Esophagus (tissue), 2 donors: ENCODE results near the gene PER1. TPM values are rescaled to one million over a fixed set of nuclear protein-coding genes. Genes with fewer than 3 reads are reported as not detected.
A peak's percentile ranks its signal among the peaks of the same experiment; 100 is the strongest.

Experiments
- H3K27ac ChIP-seq, 2 donors: one replicate each; pipeline ENCODE4 v1.5.1; 2013; ENCODE audit warnings: low read depth in 2 of 2, mild to moderate bottlenecking in 2 of 2, inconsistent platforms in 1 of 2, low read length in 1 of 2, moderate library complexity in 1 of 2
- H3K27me3 ChIP-seq, 2 donors: one replicate each; pipeline ENCODE4 v1.6.1; 2013; ENCODE audit warnings: low read length in 2 of 2, control low read depth in 1 of 2, mild to moderate bottlenecking in 1 of 2; ENCODE audit not compliant: insufficient read depth in 2 of 2, control insufficient read depth in 1 of 2
- H3K36me3 ChIP-seq, 2 donors: one replicate each; pipeline ENCODE4 v1.6.1; 2013; ENCODE audit warnings: low read length in 1 of 2; ENCODE audit not compliant: control insufficient read depth in 2 of 2, insufficient read depth in 2 of 2
- H3K4me1 ChIP-seq, 2 donors: one replicate each; pipeline ENCODE4 v1.6.1; 2013; ENCODE audit warnings: low read length in 1 of 2; ENCODE audit not compliant: control insufficient read depth in 2 of 2, insufficient read depth in 2 of 2
- H3K4me3 ChIP-seq, 2 donors: one replicate each; pipeline ENCODE4 v1.5.1; 2013; ENCODE audit warnings: low read length in 2 of 2, mild to moderate bottlenecking in 2 of 2, low read depth in 1 of 2, moderate library complexity in 1 of 2
- H3K9me3 ChIP-seq, 2 donors: one replicate each; pipeline ENCODE4 v1.6.1; 2013; ENCODE audit warnings: mild to moderate bottlenecking in 2 of 2, low read depth in 1 of 2, low read length in 1 of 2, moderate library complexity in 1 of 2; ENCODE audit not compliant: control insufficient read depth in 2 of 2, insufficient read depth in 1 of 2
- whole genome bisulfite sequencing, 2 donors: extraction: QIAGEN DNeasy Blood & Tissue Kit; methylation state at CpG; one replicate each; pipeline ENCODE4 v1.1.7; 2013; 5-methylcytosine and 5-hydroxymethylcytosine counted together
- polyA plus RNA-seq, 2 donors: library from polyadenylated mRNA; stranded (reverse); fragments of 200-250 nt; gene quantifications; one replicate each; pipeline ENCODE4 v1.2.3, GENCODE V29; 2013
- donor health status: healthy with polysubstance abuse.
- donor health status: Bipolar disorder and iron deficiency.

Gene PER1
- polyA plus RNA-seq, 2 donors, result 44.7 to 85.2 TPM

GRCh38 chr17:8153957-8154607 is 1.9 kb upstream of the PER1 start:
- Histone ChIP-seq H3K4me1 (peaks cover 2 to 27% of the 10 kb centered on the region in 2 donors), H3K36me3 (peaks cover 6 to 14% of the 10 kb centered on the region in 2 donors), H3K27me3 (no peaks in the 10 kb centered on the region), H3K9me3 (no peaks in the 10 kb centered on the region), H3K4me3 (peak overlapping the region; percentile 85 to 87), H3K27ac (peak overlapping the region; percentile 100)
- 4 to 6% methylated on average over 22 of the region's 22 CpGs for WGBS, 2 donors

GRCh38 chr17:8153525-8153956 is 1.3 kb upstream of the PER1 start:
- WGBS, 2 donors, result 9 to 14% methylated on average over 13 of the region's 13 CpGs

GRCh38 chr17:8153031-8153451 is 837 bp upstream of the PER1 start:
- WGBS, 2 donors, result 69 to 71% methylated on average over 7 of the region's 7 CpGs
- H3K36me3 ChIP-seq, result peaks cover 6 to 22% of the 10 kb centered on the region in 2 donors
- peak overlapping the region; percentile 9 to 69 for H3K4me3 ChIP-seq
- H3K27me3 ChIP-seq, result no peaks in the 10 kb centered on the region
- H3K9me3 ChIP-seq, result no peaks in the 10 kb centered on the region
- peak overlapping the region; percentile 100 for H3K27ac ChIP-seq
- H3K4me1 ChIP-seq, result peaks cover 2 to 24% of the 10 kb centered on the region in 2 donors

More at GRCh38 chr17:8153525-8153956, 1.3 kb upstream of the PER1 start:
- Histone ChIP-seq H3K36me3 (peaks cover 6 to 17% of the 10 kb centered on the region in 2 donors), H3K9me3 (no peaks in the 10 kb centered on the region), H3K4me1 (peaks cover 2 to 26% of the 10 kb centered on the region in 2 donors), H3K27me3 (no peaks in the 10 kb centered on the region), H3K27ac (peak overlapping the region; percentile 100), H3K4me3 (peak overlapping the region; percentile 31 to 45)

GRCh38 chr17:8151641-8152111 is 528 bp downstream of the PER1 start:
- Histone ChIP-seq H3K4me3 (peak overlapping the region; percentile 48 to 69), H3K4me1 (peaks cover 2 to 26% of the 10 kb centered on the region in 2 donors), H3K9me3 (no peaks in the 10 kb centered on the region), H3K27ac (peak overlapping the region; percentile 100), H3K27me3 (no peaks in the 10 kb centered on the region), H3K36me3 (peaks cover 15 to 36% of the 10 kb centered on the region in 2 donors)
- 3 to 5% methylated on average over 22 of the region's 22 CpGs for WGBS, 2 donors

- peaks cover 2 to 26% of the 10 kb centered on the region in 2 donors for H3K4me1 ChIP-seq
Observed at GRCh38 chr17:8151120-8151640, 1.0 kb downstream of the PER1 start.

GRCh38 chr17:8150194-8151119 is 1.7 kb downstream of the PER1 start:
- Histone ChIP-seq H3K4me3 (peak overlapping the region; percentile 48 to 69), H3K4me1 (peaks cover 2 to 26% of the 10 kb centered on the region in 2 donors), H3K36me3 (peaks cover 26 to 48% of the 10 kb centered on the region in 2 donors), H3K9me3 (peaks cover 0 to 2% of the 10 kb centered on the region in 2 donors), H3K27me3 (no peaks in the 10 kb centered on the region), H3K27ac (peak overlapping the region; percentile 100)
- WGBS, 2 donors, result 76 to 77% methylated on average over 18 of the region's 18 CpGs

More at GRCh38 chr17:8151120-8151640, 1.0 kb downstream of the PER1 start:
- Histone ChIP-seq H3K27ac (peak overlapping the region; percentile 100), H3K36me3 (peaks cover 20 to 41% of the 10 kb centered on the region in 2 donors), H3K9me3 (peaks cover 0 to 2% of the 10 kb centered on the region in 2 donors), H3K27me3 (no peaks in the 10 kb centered on the region), H3K4me3 (peak overlapping the region; percentile 48 to 69)
- 5 to 12% methylated on average over 38 of the region's 38 CpGs for WGBS, 2 donors

GRCh38 chr17:8149419-8150193 is 2.6 kb downstream of the PER1 start:
- peaks cover 26 to 53% of the 10 kb centered on the region in 2 donors for H3K36me3 ChIP-seq
- peak overlapping the region in 1 of 2 donors; percentile 19 for H3K27ac ChIP-seq
- H3K4me3 ChIP-seq, result no peak overlapping the region
- H3K4me1 ChIP-seq, result peaks cover 2 to 24% of the 10 kb centered on the region in 2 donors
- peaks cover 0 to 2% of the 10 kb centered on the region in 2 donors for H3K9me3 ChIP-seq
- WGBS, 2 donors, result 92 to 96% methylated on average over 29 of the region's 29 CpGs
- H3K27me3 ChIP-seq, result no peaks in the 10 kb centered on the region

GRCh38 chr17:8148560-8148959 is 3.6 kb downstream of the PER1 start:
- H3K27ac ChIP-seq, result no peak overlapping the region

More at GRCh38 chr17:8148560-8148959, 3.6 kb downstream of the PER1 start:
- 92 to 93% methylated on average over 13 of the region's 13 CpGs for WGBS, 2 donors
- Histone ChIP-seq H3K27me3 (no peaks in the 10 kb centered on the region), H3K4me1 (peaks cover 2 to 22% of the 10 kb centered on the region in 2 donors), H3K9me3 (peaks cover 0 to 2% of the 10 kb centered on the region in 2 donors), H3K36me3 (peaks cover 36 to 64% of the 10 kb centered on the region in 2 donors), H3K4me3 (no peak overlapping the region)
